NCI-H2029 treated with DMSO at 0.1 percent for 48 hours (cell line): ENCODE data around the gene SLC22A23.

ENCODE experiments used
- DNase-seq: peaks from one replicate; lab custom pipeline; 2025; lab: John Stamatoyannopoulos, UW

Gene SLC22A23

GRCh38 chr6:3405182-3405518 is 51.7 kb downstream of the SLC22A23 start:
- DNase-seq: no peak

GRCh38 chr6:3403238-3404173 is 53.3 kb downstream of the SLC22A23 start:
- DNase-seq: peak; percentile 60

GRCh38 chr6:3402310-3403237 is 54.3 kb downstream of the SLC22A23 start:
- no peak for DNase-seq

- DNase-seq: no peak
Measured at GRCh38 chr6:3400162-3400561, 56.7 kb downstream of the SLC22A23 start.

GRCh38 chr6:3398755-3399696 is 57.8 kb downstream of the SLC22A23 start:
- no peak for DNase-seq

- no peak for DNase-seq
Measured at GRCh38 chr6:3398165-3398562, 58.7 kb downstream of the SLC22A23 start.

GRCh38 chr6:3397229-3398164 is 59.4 kb downstream of the SLC22A23 start:
- no peak for DNase-seq

GRCh38 chr6:3396503-3397180 is 60.2 kb downstream of the SLC22A23 start:
- no peak for DNase-seq

GRCh38 chr6:3394671-3395070 is 62.2 kb downstream of the SLC22A23 start:
- DNase-seq: no peak

- peak; percentile 83 for DNase-seq
Measured at GRCh38 chr6:3393836-3394202, 63.0 kb downstream of the SLC22A23 start.

GRCh38 chr6:3392930-3393835 is 63.7 kb downstream of the SLC22A23 start:
- no peak for DNase-seq

- DNase-seq: no peak
Measured at GRCh38 chr6:3391902-3392458, 64.9 kb downstream of the SLC22A23 start.

GRCh38 chr6:3390698-3391097 is 66.2 kb downstream of the SLC22A23 start:
- DNase-seq: no peak

GRCh38 chr6:3389390-3390167 is 67.3 kb downstream of the SLC22A23 start:
- no peak for DNase-seq

- no peak for DNase-seq
Measured at GRCh38 chr6:3388786-3389185, 68.1 kb downstream of the SLC22A23 start.

- DNase-seq: no peak
Measured at GRCh38 chr6:3386374-3386857, 70.4 kb downstream of the SLC22A23 start.

- DNase-seq: no peak
Measured at GRCh38 chr6:3385660-3386151, 71.1 kb downstream of the SLC22A23 start.
